Adrenal gland (tissue), 12 donors: ENCODE data around the gene SPARC. TPM values are rescaled to one million over a fixed set of nuclear protein-coding genes. Genes with fewer than 3 reads are reported as not detected.

Experiments
- DNase-seq, 7 donors: peaks; one replicate each; pipeline ENCODE4 v3.0.0-alpha.2; 2019 to 2020
- H3K27ac ChIP-seq, 5 donors: fragments of 200-600 bp; sonication (generic) in 4 of 5; 1 replicate in 3 of 5; 2 replicates in 2 of 5; pipeline versions ENCODE4 v1.5.1 to v1.8.0; 2016 to 2020; ENCODE audit warnings: mild to moderate bottlenecking in 1 of 5
- H3K27me3 ChIP-seq: fragments of 200-600 bp; 2 replicates; pipeline ENCODE4 v1.8.0; 2021
- H3K36me3 ChIP-seq, 2 donors: fragments of 200-600 bp; replicated peaks in 1 of 2; 1 replicate in 1 of 2; 2 replicates in 1 of 2; pipeline versions ENCODE4 v1.5.1 to v1.8.0; 2018 to 2022
- H3K4me1 ChIP-seq, 2 donors: fragments of 200-600 bp; replicated peaks in 1 of 2; 1 replicate in 1 of 2; 2 replicates in 1 of 2; pipeline versions ENCODE4 v1.5.1 to v1.8.0; 2018 to 2021
- H3K4me3 ChIP-seq, 4 donors: fragments of 200-600 bp; sonication (generic) in 3 of 4; one replicate each; pipeline ENCODE4 v1.5.1; 2016 to 2018
- H3K9me3 ChIP-seq, 3 donors: fragments of 200-600 bp; sonication (generic) in 1 of 3; replicated peaks in 1 of 3; 1 replicate in 2 of 3; 2 replicates in 1 of 3; pipeline versions ENCODE4 v1.5.1 to v1.8.0; 2016 to 2021
- CTCF ChIP-seq, 6 experiments: fragments of 450-650 bp in 4 of 6; fragments of 200-600 bp in 2 of 6; sonication (generic) in 1 of 6; IDR thresholded peaks; 1 replicate in 5 of 6; 2 replicates in 1 of 6; pipeline versions ENCODE4 v1.5.1 to v1.8.0; 2016 to 2021; ENCODE audit warnings: antibody characterized with exemption in 6 of 6, mild to moderate bottlenecking in 2 of 6, moderate library complexity in 1 of 6
- POLR2A ChIP-seq, 2 donors: fragments of 450-650 bp; IDR thresholded peaks; one replicate each; pipeline ENCODE4 v1.6.1; 2017; ENCODE audit warnings: antibody characterized with exemption in 2 of 2, mild to moderate bottlenecking in 2 of 2, moderate library complexity in 1 of 2
- WGBS, 4 donors: extraction: QIAGEN DNeasy Blood & Tissue Kit in 2 of 4; methylation state at CpG; one replicate each; pipeline versions ENCODE4 v1.1.5 to v1.1.7; 2013 to 2017; 5-methylcytosine and 5-hydroxymethylcytosine counted together
- intact Hi-C, 2 donors: fragments of 100-400 bp; cut with DNase I; formaldehyde crosslinking; loops; one replicate each; pipeline versions ENCODE4 v1.14.1 to v1.15.0; 2022 to 2023
- polyA plus RNA-seq, 3 donors: library from polyadenylated mRNA; stranded (reverse); fragments of 200-250 nt in 2 of 3; fragments of 350-450 nt in 1 of 3; fragmentation: Illumina TruSeq in 1 of 3; extraction: RNeasy Lipid Tissue Mini Kit (QIAGEN cat#74804) in 1 of 3; gene quantifications; one replicate each; pipeline ENCODE4 v1.2.3, GENCODE V29; 2013 to 2014
- total RNA-seq, 9 donors: library from RNA; depleted of rRNA in 4 of 9; stranded (reverse); fragments of >200 nt in 4 of 9; fragments of 120-200 nt in 1 of 9; fragmentation: NEBNext Ultra II Directional in 1 of 9; extraction: Animal tissue kit (Norgen Biotek cat#: 25700) in 1 of 9; gene quantifications; one replicate each; pipeline versions ENCODE4 v1.1.0 to v1.2.4, GENCODE V29; 2013 to 2023
- donor health status: healthy with polysubstance abuse.
- donor health status: Bipolar disorder and iron deficiency.
- donor health status: DM: yes; HTN: yes; CAD: no.
- donor health status: DM: no; HTN: no; CAD: no.
- donor health status: DM: no; HTN: no; CAD: no.
- donor health status: DM: yes; HTN: yes; CAD: no.

The SPARC gene
- total and polyA plus RNA-seq, 12 donors: 145 to 4,554 (median 1,213) TPM

DNA sequence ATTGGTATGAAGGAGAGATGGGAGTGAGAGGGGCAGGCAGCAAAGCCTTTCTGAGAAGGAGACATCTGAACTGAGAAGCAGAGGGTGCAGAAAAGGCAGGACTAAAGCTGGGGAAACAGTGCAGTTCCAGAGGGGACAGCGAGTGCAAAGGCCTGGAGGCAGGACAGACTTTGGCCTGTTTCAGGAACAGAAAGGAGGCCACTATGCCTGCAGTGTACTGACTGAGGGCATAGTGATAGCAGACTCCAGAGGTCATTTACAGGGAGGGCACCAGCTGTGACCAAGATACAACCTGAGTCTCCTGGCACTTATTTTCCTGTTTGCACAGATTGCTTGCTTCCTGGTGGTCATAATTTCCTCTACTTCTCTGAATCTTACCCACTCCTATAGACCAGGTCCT lies 29.6 kb downstream of the SPARC start:
- 84 to 95% (median 93%) methylated on average over 1 of the region's 1 CpG for WGBS, 4 donors
- Histone ChIP-seq H3K4me3 (no peak overlapping the region), H3K4me1 (peaks cover 4 to 15% of the 10 kb centered on the region in 2 donors), H3K9me3 (no peaks in the 10 kb centered on the region), H3K36me3 (peaks cover 0 to 5% of the 10 kb centered on the region in 2 donors), H3K27ac (no peak overlapping the region), H3K27me3 (no peaks in the 10 kb centered on the region)
- intact Hi-C loops: loop anchor here (5.0 to 10.0 kb wide), 5 partner anchors 60 to 212 kb away; partner anchors contain the start of gene SLC36A1 (in 1 of the 2)
- DNase-seq: no peak
- TF ChIP-seq POLR2A (IDR thresholded peaks at IDR 0.05): no peak
- TF ChIP-seq CTCF (IDR thresholded peaks at IDR 0.05): no peak

DNA sequence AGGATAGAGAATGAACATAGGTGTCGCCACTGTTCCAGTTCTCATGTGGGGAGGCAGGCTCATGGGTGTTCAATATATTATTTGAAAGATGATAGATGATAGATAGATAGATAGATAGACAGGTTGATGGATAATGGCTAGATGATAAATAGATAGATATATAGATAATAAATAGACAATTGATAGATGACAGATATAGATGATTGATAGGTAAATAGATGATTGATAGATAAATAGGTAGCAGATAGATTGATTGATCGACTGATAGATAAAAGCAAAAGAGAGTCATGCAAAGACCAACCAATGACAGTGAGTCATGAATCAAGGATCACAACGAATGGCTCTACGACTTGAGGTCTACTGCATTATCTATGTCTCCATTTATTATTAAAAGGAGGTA lies 30.4 kb downstream of the SPARC start:
- Histone ChIP-seq H3K27me3 (no peaks in the 10 kb centered on the region), H3K27ac (no peak overlapping the region), H3K9me3 (no peaks in the 10 kb centered on the region), H3K36me3 (no peaks in the 10 kb centered on the region), H3K4me3 (no peak overlapping the region), H3K4me1 (peaks cover 4 to 15% of the 10 kb centered on the region in 2 donors)
- TF ChIP-seq CTCF (IDR thresholded peaks at IDR 0.05) (no peak), POLR2A (IDR thresholded peaks at IDR 0.05) (no peak)
- intact Hi-C loops: loop anchor here (5.0 to 10.0 kb wide), 5 partner anchors 61 to 212 kb away; partner anchors contain the start of gene SLC36A1 (in 1 of the 2)
- DNase-seq: no peak
- WGBS, 4 donors: 75 to 91% (median 83%) methylated on average over 4 of the region's 4 CpGs

DNA sequence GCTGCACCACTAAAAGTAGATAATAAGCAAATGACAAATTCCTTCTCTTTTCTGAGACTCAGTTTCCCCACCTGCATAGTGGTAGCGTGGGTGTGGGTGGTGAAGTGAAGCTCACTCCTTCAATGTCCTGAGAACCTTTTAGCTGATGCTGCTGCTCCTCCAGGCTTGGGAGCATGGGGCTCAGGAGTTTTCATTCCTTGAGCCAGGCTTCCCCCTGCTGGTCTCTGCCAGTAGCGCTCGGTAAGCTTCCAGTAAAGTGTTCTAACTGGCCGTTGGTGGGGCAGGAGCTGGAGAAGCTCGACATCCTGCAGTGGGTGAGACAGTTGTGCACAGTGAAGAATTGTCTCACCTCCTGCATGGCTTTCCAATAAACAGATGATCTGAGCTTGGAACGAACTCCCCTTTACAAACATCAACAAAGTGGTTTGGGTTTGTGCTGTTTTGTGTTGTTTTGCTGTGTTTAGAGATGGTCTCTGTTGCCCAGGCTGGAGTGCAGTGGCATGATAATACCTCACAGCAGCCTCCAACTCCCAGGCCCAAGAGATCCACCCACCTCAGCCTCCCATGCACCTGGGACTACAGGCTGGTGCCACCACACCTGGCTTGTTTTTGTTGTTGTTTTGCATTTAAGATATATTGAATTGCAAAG lies 34.6 kb downstream of the SPARC start:
- no peaks in the 10 kb centered on the region for H3K4me1 ChIP-seq
- WGBS, 4 donors: 0 to 5% (median 1%) methylated on average over 5 to 6 of the region's 6 CpGs
- no peaks in the 10 kb centered on the region for H3K36me3 ChIP-seq
- no peak overlapping the region for H3K27ac ChIP-seq
- H3K9me3 ChIP-seq: no peaks in the 10 kb centered on the region
- intact Hi-C loops: loop anchor here (5.0 to 10.0 kb wide), 3 partner anchors 137 to 207 kb away; partner anchors contain the start of gene SLC36A1 (in 2 of the 2)
- H3K4me3 ChIP-seq: no peak overlapping the region
- no peak for TF ChIP-seq POLR2A (IDR thresholded peaks at IDR 0.05)
- TF ChIP-seq CTCF (IDR thresholded peaks at IDR 0.05): peak; percentile 53 to 90 (median 81)
- no peaks in the 10 kb centered on the region for H3K27me3 ChIP-seq
- peak; percentile 77 to 92 (median 84) for DNase-seq

DNA sequence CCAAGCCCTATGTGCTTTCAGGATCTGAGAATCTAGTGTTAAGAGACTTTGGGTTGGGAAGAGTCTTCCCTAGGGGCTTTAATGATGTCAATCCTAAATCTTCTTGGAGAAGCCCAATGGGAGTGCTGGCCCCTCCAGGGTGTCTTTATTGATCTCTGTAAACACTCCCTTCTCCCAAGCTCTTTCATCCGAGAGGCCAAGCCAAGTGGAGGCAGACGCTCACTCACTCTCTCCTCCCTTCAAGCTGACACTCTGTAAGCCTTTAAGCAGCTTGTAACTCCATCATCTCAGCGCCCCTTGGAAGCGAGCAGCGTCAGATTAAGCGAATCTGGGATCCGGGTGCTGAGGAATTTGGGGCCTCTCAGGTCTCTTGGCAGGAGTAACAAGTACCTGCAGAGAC lies 37.7 kb downstream of the SPARC start:
- no peak overlapping the region for H3K27ac ChIP-seq
- H3K36me3 ChIP-seq: no peaks in the 10 kb centered on the region
- intact Hi-C loops: no loop called here
- WGBS, 4 donors: 69 to 85% (median 81%) methylated on average over 7 of the region's 7 CpGs
- no peak overlapping the region for H3K4me3 ChIP-seq
- H3K9me3 ChIP-seq: no peaks in the 10 kb centered on the region
- no peak for DNase-seq
- H3K4me1 ChIP-seq: no peaks in the 10 kb centered on the region
- TF ChIP-seq POLR2A (IDR thresholded peaks at IDR 0.05) (no peak), CTCF (IDR thresholded peaks at IDR 0.05) (no peak)
- H3K27me3 ChIP-seq: no peaks in the 10 kb centered on the region
